Activated naive CD4-positive, alpha-beta T cell treated with anti-CD3 and anti-CD28 coated beads, Interleukin-2, amount 50 U/mL, for 24 hours (primary cell): ENCODE measurements around the gene IL11RA.

ENCODE experiments used
- H3K27ac Mint-ChIP-seq: one replicate; pipeline ENCODE4 v1.8.0; 2021; ENCODE audit warnings: mild to moderate bottlenecking, mixed read lengths
- H3K27me3 Mint-ChIP-seq: one replicate; pipeline ENCODE4 v1.8.0; 2021; ENCODE audit warnings: mixed read lengths
- H3K36me3 Mint-ChIP-seq: one replicate; pipeline ENCODE4 v1.8.0; 2021; ENCODE audit warnings: mixed read lengths
- H3K4me1 Mint-ChIP-seq: one replicate; pipeline ENCODE4 v1.8.0; 2021; ENCODE audit warnings: mixed read lengths
- H3K4me3 Mint-ChIP-seq: one replicate; pipeline ENCODE4 v1.8.0; 2021; ENCODE audit warnings: mild to moderate bottlenecking, mixed read lengths
- H3K9me3 Mint-ChIP-seq: one replicate; pipeline ENCODE4 v1.8.0; 2021; ENCODE audit warnings: mixed read lengths

The IL11RA gene

DNA sequence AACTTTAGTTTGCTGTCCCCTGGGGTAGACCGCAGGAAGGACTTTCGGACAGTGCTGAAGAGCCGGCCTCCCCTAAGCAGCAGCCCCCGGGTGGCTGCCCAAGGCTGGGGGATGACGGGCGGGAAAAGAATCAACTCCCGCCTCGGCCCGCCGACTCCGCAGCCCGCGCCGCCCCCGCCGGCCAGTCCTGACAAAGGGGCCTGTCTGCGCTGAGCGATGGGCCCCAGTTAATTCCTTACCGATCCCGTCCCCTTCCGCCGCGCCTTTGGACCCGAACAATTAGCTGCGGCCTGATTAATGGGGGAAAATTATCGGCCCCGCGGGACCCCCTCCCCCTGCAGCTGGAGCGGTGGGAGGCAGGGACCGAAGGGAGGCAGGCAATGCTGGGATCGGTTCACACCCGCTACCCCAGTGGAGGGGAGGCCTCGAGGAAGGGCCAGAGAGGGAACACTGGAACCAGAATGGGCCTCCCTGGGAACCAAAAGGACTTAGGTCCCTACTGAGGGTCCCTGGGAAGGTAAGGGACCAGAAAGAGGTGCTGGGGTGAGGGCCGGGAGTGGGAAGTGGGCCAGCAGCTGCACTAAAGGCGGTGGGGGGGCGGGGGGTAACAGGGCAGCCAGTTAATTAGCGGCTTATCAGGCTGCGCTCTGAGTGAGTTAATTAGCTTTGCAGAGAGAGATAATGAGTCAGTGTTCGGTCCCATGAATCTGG lies 27.4 kb upstream of the IL11RA start:
- Mint-ChIP-seq H3K4me1 (peaks cover 29% of the 10 kb centered on the region), H3K27me3 (peaks cover 50% of the 10 kb centered on the region)

DNA sequence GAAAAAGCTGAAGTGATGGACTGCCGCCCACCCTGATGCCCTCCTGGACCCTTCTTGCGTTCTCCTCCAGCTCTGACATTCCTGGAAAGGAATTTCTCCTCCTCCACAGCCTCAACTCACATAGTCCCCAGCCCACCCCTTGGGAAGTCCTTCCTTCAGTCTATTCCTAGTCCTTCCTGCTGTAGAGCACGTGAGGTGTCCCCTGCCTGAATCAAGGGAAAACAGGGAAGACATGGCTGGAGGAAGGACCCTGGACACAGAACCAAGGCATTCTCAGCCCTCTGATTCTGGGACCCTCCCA lies 26.8 kb upstream of the IL11RA start:
- Mint-ChIP-seq H3K36me3 (peaks cover 2% of the 10 kb centered on the region), H3K4me3 (no peak overlapping the region), H3K27me3 (peaks cover 52% of the 10 kb centered on the region), H3K27ac (peak overlapping the region; percentile 59), H3K9me3 (no peaks in the 10 kb centered on the region), H3K4me1 (peaks cover 25% of the 10 kb centered on the region)

More for the DNA sequence above, 27.4 kb upstream of the IL11RA start:
- Mint-ChIP-seq H3K36me3 (peaks cover 2% of the 10 kb centered on the region), H3K27ac (peak overlapping the region; percentile 59), H3K4me3 (no peak overlapping the region), H3K9me3 (no peaks in the 10 kb centered on the region)

DNA sequence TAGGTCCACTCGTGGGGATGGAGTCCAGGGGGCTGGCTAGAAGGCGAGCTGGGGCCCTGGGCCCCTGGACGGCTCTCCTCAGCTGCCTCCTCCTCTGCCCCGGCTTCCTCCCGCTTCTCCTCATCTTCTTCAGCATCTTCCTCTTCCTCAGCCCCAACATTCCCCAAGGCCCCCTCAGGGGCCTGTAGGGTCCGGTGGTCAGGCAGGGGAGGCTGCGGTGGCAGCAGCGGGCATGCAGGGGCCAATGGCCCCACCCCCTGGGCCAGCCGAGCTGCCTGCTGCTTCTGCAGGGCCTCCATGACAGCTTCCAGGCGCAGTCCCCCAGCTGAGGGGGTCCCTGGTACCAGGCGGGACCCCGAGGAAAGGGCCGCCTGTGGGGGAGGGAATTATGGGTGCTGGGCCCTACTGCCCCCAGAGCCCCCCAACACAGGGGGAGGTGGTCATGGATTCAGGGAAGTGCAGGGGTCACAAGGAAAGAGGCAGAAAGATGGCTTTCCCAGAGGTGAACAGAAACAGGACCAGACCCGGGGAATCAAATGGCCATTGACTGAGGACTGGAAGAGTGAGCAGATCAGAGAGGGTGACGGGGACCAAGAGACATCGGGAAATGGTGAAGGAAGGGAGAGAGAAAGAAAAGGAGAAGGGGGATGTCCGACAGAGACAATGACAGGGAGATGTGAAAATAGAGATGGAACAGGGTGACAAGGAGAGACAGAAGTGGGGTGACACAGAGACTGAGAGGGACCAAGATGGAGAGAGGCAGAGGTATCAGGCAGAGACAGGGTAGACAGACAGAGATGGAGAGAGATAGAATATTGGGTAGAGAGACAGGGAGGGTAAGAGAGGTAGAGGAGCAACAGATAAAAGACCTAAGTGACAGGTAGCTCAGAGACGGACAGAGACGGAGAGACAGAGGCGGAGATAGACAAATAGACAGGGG lies 24.0 kb upstream of the IL11RA start:
- Mint-ChIP-seq H3K36me3 (peaks cover 2% of the 10 kb centered on the region), H3K4me3 (peak overlapping the region; percentile 91), H3K9me3 (no peaks in the 10 kb centered on the region), H3K4me1 (peaks cover 23% of the 10 kb centered on the region), H3K27me3 (peaks cover 46% of the 10 kb centered on the region), H3K27ac (peak overlapping the region; percentile 65)

DNA sequence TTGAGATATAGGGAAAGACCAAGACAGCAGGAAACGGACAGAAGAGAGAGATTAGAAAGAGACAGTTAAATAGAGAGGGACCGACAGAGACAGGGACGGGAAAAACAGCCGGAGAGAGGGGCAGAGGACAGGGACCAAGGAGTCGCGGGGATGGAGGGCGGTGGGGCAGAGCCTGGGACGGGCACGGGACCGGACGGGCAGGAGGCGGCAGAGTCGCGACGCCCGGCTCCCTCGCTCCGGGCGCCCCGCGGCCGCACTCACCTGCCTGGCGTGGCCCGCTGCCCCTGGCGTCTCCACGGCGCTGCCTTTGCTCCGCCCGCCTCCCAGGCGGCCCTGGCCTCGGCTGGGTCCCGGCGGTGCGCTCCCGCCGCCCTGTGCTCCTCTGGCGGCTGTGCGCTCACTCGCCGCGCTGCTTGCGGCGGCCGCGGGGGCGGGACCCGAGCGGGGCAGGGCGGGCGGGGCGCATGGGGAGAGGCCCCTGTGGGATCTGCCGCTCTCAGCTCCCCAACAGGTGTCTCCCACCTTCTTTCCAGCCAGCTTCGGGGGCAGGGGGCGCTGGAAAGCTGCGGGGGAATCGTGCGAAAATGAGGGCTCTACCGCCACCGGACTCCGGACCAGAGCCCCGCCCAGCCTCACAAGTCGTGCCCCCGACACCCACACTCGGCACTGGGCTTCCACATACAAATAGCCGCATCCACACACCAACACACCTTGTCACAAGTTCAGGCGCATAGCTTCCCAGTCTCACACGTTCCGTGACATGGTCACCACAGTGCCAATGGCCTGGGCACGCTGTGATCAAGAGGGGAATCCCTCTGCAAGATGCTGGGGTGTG lies 23.1 kb upstream of the IL11RA start, which contains the start of gene ARID3C:
Gene ARID3C, minus strand, starts transcription at position 411 of the 835 bp plus-strand sequence. CDS start 1,052 bp downstream, outside the sequence.
- peaks cover 41% of the 10 kb centered on the region for H3K27me3 Mint-ChIP-seq
- no peaks in the 10 kb centered on the region for H3K9me3 Mint-ChIP-seq

DNA sequence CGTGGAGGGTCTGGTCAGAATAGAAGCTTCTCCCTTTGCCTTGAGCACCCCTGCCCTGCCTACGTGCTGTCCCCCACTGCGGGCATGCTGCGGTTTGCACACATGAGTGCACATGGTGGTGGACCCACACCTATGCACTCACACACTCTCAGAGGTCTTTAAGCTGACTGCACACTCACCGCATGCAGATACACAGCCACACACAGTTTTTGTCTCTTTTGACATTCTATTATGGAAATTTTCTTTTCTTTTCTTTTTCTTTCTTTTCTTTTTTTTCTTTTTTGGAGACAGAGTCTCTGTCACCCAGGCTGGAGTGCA lies 22.5 kb upstream of the IL11RA start:
- Mint-ChIP-seq H3K36me3 (peaks cover 2% of the 10 kb centered on the region), H3K27ac (peak overlapping the region; percentile 37), H3K9me3 (no peaks in the 10 kb centered on the region), H3K4me1 (peaks cover 30% of the 10 kb centered on the region), H3K4me3 (peak overlapping the region; percentile 74), H3K27me3 (peaks cover 38% of the 10 kb centered on the region)

More for the DNA sequence above, 23.1 kb upstream of the IL11RA start, which contains the start of gene ARID3C:
- Mint-ChIP-seq H3K4me1 (peaks cover 25% of the 10 kb centered on the region), H3K4me3 (peak within 1 kb of the TSS; percentile 91), H3K27ac (peak within 1 kb of the TSS; percentile 65), H3K36me3 (peaks cover 2% of the 10 kb centered on the region)

DNA sequence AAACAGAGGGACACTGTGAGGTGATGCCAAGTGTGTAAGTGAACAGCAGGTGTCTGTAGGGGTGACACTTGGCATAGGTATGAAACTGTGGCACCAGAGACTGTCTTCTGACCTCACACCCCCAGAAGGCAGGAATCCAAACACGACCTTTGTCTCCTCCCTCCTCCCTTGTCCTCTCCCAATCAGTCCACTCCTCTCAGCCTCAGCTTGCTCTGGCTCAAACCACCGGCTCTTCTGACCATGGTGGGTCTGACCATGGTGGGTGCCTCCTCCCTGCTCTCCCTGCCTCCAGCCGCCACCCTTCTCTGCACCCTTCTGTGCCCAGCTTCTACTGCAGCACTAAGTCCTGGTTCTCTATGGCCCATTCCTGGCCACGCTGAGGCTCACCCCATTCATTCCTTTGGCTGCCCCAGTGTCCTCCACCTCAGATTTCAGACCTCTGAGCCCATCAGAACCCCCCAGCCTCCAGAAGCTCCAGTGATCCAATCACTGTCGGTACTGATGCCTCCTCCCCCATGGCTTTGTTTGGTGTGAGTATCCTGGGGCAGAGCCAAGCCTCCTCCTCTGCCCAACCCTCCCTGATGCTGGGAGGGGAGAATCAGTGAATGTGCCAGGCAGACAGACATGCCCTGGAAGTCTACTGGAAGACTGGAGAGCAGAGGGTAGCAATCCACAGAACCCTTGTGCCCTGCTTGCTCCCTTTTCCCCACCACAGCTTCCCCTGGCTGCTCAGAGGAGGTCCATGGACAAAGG lies 21.4 kb upstream of the IL11RA start:
- Mint-ChIP-seq H3K4me3 (peak overlapping the region; percentile 48), H3K4me1 (peaks cover 40% of the 10 kb centered on the region), H3K9me3 (no peaks in the 10 kb centered on the region), H3K27me3 (peaks cover 35% of the 10 kb centered on the region), H3K36me3 (peaks cover 5% of the 10 kb centered on the region), H3K27ac (no peak overlapping the region)

DNA sequence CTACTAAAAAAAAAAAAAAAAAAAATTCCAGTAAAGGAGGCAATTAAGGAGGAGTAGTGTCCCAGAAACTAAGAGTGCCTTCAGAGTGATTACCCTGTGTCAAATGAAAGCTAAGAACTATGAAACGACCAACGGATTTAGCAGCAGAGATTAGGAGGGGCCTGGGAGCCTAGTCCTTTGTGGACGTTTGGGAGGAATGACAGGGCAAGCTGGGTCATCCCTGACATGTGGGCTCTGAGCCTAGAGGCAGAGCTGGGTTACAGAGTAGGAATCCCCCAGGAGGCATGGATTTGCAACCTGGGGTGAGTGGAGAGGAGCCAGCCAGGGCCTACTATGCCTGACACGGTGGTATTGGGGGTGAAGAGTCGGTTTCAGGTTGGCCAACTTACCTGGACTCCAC lies 18.8 kb upstream of the IL11RA start:
- Mint-ChIP-seq H3K27ac (no peak overlapping the region), H3K27me3 (peaks cover 16% of the 10 kb centered on the region), H3K4me1 (peaks cover 52% of the 10 kb centered on the region), H3K4me3 (no peak overlapping the region), H3K36me3 (peaks cover 10% of the 10 kb centered on the region), H3K9me3 (no peaks in the 10 kb centered on the region)

DNA sequence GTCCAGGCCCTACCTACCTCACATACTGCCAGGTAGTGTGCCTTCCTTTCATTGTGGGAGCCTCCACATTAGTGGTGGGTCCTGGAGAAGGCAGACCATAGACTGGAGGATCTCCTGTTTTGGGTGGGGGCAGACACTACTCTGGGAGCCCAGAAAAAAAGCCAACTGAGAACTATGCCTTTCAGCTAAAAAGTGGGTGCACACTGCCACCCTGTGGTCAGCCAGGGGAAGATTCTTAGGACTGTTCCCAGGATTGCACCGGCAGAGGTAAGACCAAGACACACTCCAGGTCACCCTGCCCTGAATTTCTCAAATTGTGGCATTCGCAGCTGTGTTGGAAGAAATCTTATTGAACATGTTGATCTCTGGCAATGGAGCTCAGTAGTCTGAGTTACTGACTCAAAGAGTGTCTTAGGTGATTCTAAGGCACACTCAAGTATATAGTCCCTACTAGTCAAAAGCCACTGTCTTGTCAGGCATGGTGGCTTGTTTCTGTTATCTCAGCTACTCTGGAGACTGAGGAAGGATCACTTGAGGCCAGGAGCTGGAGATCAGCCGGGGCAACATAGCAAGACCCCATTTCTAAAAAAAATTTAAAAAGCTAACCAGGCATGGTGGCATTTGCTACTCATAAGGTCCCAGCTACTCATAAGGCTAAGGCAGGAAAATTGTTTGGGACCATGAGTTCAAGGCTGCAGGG lies 18.0 kb upstream of the IL11RA start:
- Mint-ChIP-seq H3K36me3 (peaks cover 8% of the 10 kb centered on the region), H3K4me3 (no peak overlapping the region), H3K4me1 (peaks cover 55% of the 10 kb centered on the region), H3K9me3 (no peaks in the 10 kb centered on the region), H3K27me3 (peaks cover 12% of the 10 kb centered on the region), H3K27ac (no peak overlapping the region)

DNA sequence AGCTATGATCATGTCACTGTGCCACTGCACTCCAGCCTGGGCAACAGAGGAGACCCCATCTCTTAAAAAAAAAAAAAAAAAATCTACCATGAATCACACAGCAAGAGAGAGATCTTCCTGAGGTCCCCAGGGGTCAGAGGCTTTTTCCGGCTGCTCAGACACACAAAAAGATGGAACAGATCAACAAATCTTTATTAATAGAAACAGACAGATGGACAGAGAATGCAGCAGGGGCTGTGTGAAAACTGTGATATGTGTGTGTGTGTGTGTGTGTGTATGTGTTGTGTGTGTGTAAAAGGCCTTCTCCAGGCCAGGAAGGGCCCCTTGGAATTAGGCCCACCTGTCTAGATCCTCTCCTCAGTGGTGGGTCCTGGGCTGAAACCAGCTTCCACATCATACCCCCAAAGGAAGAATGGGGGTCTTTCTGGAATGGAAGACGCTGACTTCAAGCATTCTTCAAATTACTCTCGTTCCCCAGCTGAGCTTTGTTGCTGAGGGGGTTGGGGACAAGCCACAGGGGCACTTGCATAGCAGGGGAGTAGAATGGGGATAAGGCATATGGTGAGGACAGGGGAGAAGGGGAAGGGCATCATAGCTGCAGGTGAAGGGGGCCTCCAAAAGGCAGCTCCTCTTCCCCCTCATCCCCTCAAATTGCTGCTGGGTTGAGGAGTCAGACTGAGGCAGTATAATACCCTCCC lies 17.3 kb upstream of the IL11RA start:
- Mint-ChIP-seq H3K27ac (no peak overlapping the region), H3K27me3 (peaks cover 7% of the 10 kb centered on the region), H3K9me3 (no peaks in the 10 kb centered on the region), H3K4me3 (no peak overlapping the region), H3K4me1 (peaks cover 48% of the 10 kb centered on the region), H3K36me3 (peaks cover 8% of the 10 kb centered on the region)

DNA sequence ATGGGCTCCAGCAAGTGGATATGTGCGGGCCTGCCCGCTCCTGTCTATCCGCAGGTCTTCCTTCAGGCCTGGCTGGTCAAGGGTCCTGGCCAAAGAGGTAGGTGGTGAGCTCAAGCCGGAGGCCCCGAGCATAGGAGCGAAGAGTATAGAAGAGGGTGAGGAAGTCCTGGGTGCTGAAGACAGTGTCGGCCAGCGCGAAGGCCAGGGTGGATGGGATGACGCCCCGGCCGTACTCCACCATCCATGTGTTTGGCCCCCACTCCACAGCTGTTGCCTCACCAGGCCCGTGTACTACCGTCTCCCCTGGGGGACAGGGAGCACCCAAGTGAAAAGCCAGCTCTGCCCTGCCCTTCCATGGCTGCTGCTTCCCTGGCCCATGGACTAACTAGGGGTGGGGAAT lies 16.4 kb upstream of the IL11RA start:
- H3K4me3 Mint-ChIP-seq = peak overlapping the region; percentile 79
- peaks cover 44% of the 10 kb centered on the region for H3K4me1 Mint-ChIP-seq
- H3K27ac Mint-ChIP-seq = no peak overlapping the region
- peaks cover 1% of the 10 kb centered on the region for H3K27me3 Mint-ChIP-seq
- H3K9me3 Mint-ChIP-seq = no peaks in the 10 kb centered on the region
- peaks cover 8% of the 10 kb centered on the region for H3K36me3 Mint-ChIP-seq

DNA sequence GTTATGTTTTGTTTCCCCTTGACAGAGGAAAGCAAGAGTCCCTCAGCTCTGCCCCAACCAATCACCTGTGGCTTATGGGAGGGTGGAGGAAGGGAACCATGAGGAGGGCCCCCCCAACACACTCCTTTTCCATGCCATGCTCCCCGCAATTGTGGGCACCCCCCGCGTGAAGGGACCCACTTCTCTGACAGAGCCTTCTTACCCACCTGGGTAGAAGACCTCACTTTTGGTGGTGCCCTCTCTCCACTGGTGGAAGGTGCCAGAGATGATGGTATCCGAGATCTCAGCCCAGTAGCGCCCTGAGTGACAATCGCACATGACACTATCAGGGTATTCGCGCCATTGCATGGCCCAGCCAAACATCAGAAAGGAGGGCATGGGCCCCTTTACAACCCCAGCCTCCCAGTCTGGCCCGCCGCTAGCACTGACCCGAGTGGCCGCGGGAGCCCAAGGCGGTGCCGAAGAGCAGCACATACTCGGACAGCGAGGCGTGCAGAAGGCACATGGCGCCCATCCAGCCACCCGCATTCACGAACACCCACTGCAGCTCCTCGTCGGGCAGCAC lies 15.1 kb upstream of the IL11RA start:
- peaks cover 8% of the 10 kb centered on the region for H3K36me3 Mint-ChIP-seq
- peak overlapping the region; percentile 96 for H3K4me3 Mint-ChIP-seq
- no peaks in the 10 kb centered on the region for H3K27me3 Mint-ChIP-seq
- no peaks in the 10 kb centered on the region for H3K9me3 Mint-ChIP-seq
- H3K27ac Mint-ChIP-seq = peak overlapping the region; percentile 93
- peaks cover 46% of the 10 kb centered on the region for H3K4me1 Mint-ChIP-seq

DNA sequence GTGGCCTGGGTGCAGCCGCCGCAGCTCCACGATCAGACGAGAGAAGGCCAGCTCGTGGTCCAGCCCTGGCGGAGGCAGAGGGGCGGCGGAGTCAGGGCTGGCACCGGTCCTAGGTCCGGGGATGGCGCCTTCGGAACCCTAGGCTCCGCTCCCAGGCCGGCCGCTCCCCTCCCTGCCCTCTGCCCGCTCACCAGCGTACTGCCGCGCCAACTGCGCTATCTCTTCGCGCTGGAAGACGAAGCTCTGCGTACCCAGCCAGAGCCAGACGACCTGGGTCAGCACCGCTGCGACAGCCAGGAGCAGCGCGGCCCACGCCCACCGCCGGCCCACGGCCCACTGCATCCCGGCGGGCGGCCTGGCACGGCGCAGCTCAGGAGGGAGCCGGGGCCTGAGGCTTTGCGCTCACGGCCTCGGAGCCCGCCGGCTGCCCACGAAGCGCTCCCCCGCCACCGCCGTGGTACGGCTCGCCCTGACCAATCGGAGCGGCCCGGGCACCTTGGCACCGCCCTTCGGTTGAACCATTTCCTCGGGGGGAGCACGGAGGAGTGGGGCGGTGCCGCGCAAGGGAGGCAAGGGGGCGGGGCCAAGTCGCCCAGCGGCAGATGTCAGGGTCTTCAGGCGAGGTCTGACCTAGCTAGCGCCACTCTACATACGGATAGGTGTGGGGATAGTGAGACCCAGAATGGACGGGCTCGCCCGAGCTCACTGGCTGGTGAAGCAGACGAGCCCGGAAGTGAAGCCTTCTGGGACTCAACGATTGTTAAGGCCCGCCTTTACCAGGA lies 14.4 kb upstream of the IL11RA start, which contains the start of gene SIGMAR1:
Gene SIGMAR1, minus strand, starts transcription at position 432 of the 782 bp plus-strand sequence. Its CDS starts 90 bp downstream, at position 342.
- Mint-ChIP-seq H3K27me3 (no peaks in the 10 kb centered on the region), H3K4me1 (peaks cover 46% of the 10 kb centered on the region), H3K36me3 (peaks cover 8% of the 10 kb centered on the region), H3K4me3 (peak within 1 kb of the TSS; percentile 96), H3K27ac (peak within 1 kb of the TSS; percentile 93), H3K9me3 (no peaks in the 10 kb centered on the region)

DNA sequence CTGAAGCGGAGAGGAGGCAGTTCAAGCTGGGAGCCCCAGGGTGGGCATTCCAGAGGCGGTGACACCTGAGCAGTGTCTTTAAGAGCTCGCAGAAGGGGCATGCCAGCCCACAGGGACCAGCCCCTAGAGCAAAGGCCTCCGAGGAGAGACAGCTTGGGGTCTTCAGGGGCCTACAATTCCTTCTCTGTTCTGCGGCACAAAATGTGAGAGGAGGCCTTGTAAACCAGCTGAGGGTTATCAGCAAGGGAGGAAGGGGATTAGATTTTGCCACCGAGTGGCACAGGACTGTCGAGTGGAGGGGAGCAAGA lies 13.9 kb upstream of the IL11RA start:
- Mint-ChIP-seq H3K27ac (peak overlapping the region; percentile 79), H3K27me3 (no peaks in the 10 kb centered on the region), H3K9me3 (no peaks in the 10 kb centered on the region), H3K4me1 (peaks cover 46% of the 10 kb centered on the region), H3K36me3 (peaks cover 8% of the 10 kb centered on the region), H3K4me3 (peak overlapping the region; percentile 96)
